ENCODE measurements around the gene PHF3. TPM values are rescaled to one million over a fixed set of nuclear protein-coding genes. Genes with fewer than 3 reads are reported as not detected.

The PHF3 gene
- total RNA-seq, 1 experiment from 2014 or later: 56.4 TPM

GRCh38 chr6:63714091-63714490, 78.5 kb downstream of the PHF3 start:
- H3K9me3 Mint-ChIP-seq: no peaks in the 10 kb centered on the region
- CTCF ChIA-PET: no interaction called here

GRCh38 chr6:63716169-63716568, 80.6 kb downstream of the PHF3 start:
- no peaks in the 10 kb centered on the region for H3K4me1 Mint-ChIP-seq
- no peak for TF ChIP-seq MXD4 (CRISPR knock-in tag; IDR thresholded peaks at IDR 0.05; ENCODE audit: borderline replicate concordance)
- TF ChIP-seq CBFB (CRISPR knock-in tag; IDR thresholded peaks at IDR 0.05; ENCODE audit: low read depth): no peak
- no peak for TF ChIP-seq ZNF416 (CRISPR knock-in tag; IDR thresholded peaks at IDR 0.05)
- TF ChIP-seq JUN (CRISPR knock-in tag; IDR thresholded peaks at IDR 0.05): no peak
- TF ChIP-seq AR (CRISPR knock-in tag; IDR thresholded peaks at IDR 0.05): no peak
- TF ChIP-seq ZNF671 (CRISPR knock-in tag; IDR thresholded peaks at IDR 0.05): no peak
- TF ChIP-seq MYBL2 (CRISPR knock-in tag; IDR thresholded peaks at IDR 0.05): no peak
- no peak for TF ChIP-seq TCF7 (CRISPR knock-in tag; IDR thresholded peaks at IDR 0.05; ENCODE audit: low read depth)
- TF ChIP-seq ATF6 (CRISPR knock-in tag; IDR thresholded peaks at IDR 0.05): no peak

More at GRCh38 chr6:63714091-63714490, 78.5 kb downstream of the PHF3 start:
- POLR2A ChIA-PET: no interaction called here
- no peak for DNase-seq (ENCODE audit: low spot score)
- no peak overlapping the region for H3K27ac Mint-ChIP-seq
- H3K36me3 Mint-ChIP-seq: peaks cover 41% of the 10 kb centered on the region
- TF ChIP-seq ZBTB21 (CRISPR knock-in tag; IDR thresholded peaks at IDR 0.05; ENCODE audit: borderline replicate concordance): no peak
- TF ChIP-seq NFE2L1 (CRISPR knock-in tag; IDR thresholded peaks at IDR 0.05): no peak
- TF ChIP-seq FOXP1 (CRISPR knock-in tag; IDR thresholded peaks at IDR 0.05; ENCODE audit: borderline replicate concordance): no peak
- TF ChIP-seq FOXJ3 (CRISPR knock-in tag; IDR thresholded peaks at IDR 0.05; ENCODE audit: borderline replicate concordance): no peak
- TF ChIP-seq TEAD1 (CRISPR knock-in tag; IDR thresholded peaks at IDR 0.05): no peak
- TF ChIP-seq ZNF219 (CRISPR knock-in tag; IDR thresholded peaks at IDR 0.05; ENCODE audit: borderline replicate concordance): no peak
- TF ChIP-seq ERG (CRISPR knock-in tag; IDR thresholded peaks at IDR 0.05): no peak
- no peak for TF ChIP-seq NFYB (CRISPR knock-in tag; conservative IDR thresholded peaks at IDR 0.05; ENCODE audit: low read depth)
- TF ChIP-seq ZNF425 (CRISPR knock-in tag; conservative IDR thresholded peaks at IDR 0.05): no peak
- no peak for TF ChIP-seq GTF2I (CRISPR knock-in tag; conservative IDR thresholded peaks at IDR 0.05)
- no peak for TF ChIP-seq E2F4 (CRISPR knock-in tag; IDR thresholded peaks at IDR 0.05; ENCODE audit: borderline replicate concordance, low read depth)
- no peak for TF ChIP-seq NR2C2 (CRISPR knock-in tag; IDR thresholded peaks at IDR 0.05)
- no peak for TF ChIP-seq ATF2 (CRISPR knock-in tag; IDR thresholded peaks at IDR 0.05; ENCODE audit: borderline replicate concordance, low read depth)
- TF ChIP-seq SOX15 (CRISPR knock-in tag; IDR thresholded peaks at IDR 0.05): no peak
- no peak for ATAC-seq
- H3K4me3 Mint-ChIP-seq: no peak overlapping the region
- H3K27me3 Mint-ChIP-seq (ENCODE audit: low read depth): no peaks in the 10 kb centered on the region
- H3K4me1 Mint-ChIP-seq: no peaks in the 10 kb centered on the region

More at GRCh38 chr6:63716169-63716568, 80.6 kb downstream of the PHF3 start:
- ChIA-PET CTCF (no interaction called here), POLR2A (no interaction called here)
- no peaks in the 10 kb centered on the region for H3K27me3 Mint-ChIP-seq (ENCODE audit: low read depth)
- no peak overlapping the region for H3K27ac Mint-ChIP-seq
- H3K9me3 Mint-ChIP-seq: no peaks in the 10 kb centered on the region
- DNase-seq (ENCODE audit: low spot score): no peak
- H3K4me3 Mint-ChIP-seq: no peak overlapping the region
- ATAC-seq: no peak
- H3K36me3 Mint-ChIP-seq: peaks cover 23% of the 10 kb centered on the region
